Measurements from ENCODE around the gene TSEN54.

Gene TSEN54

DNA sequence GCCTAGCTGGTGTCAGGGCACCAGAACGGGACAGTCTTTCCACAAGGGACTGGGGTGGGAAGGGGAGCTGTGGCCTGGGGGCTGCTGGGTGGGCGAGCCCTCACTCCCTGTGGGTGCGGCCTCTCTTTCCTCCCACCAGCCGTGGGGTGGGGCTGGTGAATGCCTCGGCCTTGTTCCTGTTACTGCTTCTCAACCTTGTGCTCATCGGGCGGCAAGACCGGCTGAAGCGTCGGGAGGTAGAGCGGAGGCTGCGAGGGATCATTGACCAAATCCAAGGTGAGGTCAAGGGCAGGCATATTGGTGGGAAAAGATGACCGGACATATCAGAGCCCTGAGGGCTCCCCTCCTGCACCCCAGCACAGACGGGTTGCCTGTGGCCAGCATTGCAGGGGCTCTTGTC, 30.2 kb upstream of the TSEN54 start:
- Histone ChIP-seq H3K27me3 (no peaks in the 10 kb centered on the region), H3K4me3 (ENCODE audit: low read depth, low read length) (no peak overlapping the region), H3K9me3 (no peaks in the 10 kb centered on the region), H3K4me1 (no peaks in the 10 kb centered on the region), H3K36me3 (no peaks in the 10 kb centered on the region; the same call in 1 of the 2 replicates)
- no peak for DNase-seq
- TF ChIP-seq, protein P1, sequence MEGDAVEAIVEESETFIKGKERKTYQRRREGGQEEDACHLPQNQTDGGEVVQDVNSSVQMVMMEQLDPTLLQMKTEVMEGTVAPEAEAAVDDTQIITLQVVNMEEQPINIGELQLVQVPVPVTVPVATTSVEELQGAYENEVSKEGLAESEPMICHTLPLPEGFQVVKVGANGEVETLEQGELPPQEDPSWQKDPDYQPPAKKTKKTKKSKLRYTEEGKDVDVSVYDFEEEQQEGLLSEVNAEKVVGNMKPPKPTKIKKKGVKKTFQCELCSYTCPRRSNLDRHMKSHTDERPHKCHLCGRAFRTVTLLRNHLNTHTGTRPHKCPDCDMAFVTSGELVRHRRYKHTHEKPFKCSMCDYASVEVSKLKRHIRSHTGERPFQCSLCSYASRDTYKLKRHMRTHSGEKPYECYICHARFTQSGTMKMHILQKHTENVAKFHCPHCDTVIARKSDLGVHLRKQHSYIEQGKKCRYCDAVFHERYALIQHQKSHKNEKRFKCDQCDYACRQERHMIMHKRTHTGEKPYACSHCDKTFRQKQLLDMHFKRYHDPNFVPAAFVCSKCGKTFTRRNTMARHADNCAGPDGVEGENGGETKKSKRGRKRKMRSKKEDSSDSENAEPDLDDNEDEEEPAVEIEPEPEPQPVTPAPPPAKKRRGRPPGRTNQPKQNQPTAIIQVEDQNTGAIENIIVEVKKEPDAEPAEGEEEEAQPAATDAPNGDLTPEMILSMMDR (IDR thresholded peaks at IDR 0.05; ENCODE audit: low read depth, low read length), result no peak

DNA sequence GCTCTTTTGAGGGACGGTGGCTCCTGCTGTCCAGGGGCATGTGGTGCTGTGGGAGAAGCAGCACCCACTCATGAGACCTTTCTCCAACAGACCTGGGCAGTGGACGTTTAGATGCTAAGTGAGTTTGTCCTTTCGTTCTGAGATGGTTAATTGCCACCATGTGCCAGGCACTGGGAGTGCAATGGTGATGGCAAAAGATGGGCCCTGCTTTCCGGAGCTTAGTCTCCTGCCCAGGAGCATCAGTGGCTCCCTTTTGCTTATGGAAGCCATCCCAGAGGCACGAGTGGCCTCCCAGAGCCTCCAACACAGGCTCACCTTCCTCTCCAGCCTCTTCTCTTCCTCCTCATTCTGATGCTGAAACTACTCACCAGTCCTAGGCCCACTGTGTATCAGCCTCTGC, 29.4 kb upstream of the TSEN54 start:
- H3K9me3 ChIP-seq, result no peaks in the 10 kb centered on the region

DNA sequence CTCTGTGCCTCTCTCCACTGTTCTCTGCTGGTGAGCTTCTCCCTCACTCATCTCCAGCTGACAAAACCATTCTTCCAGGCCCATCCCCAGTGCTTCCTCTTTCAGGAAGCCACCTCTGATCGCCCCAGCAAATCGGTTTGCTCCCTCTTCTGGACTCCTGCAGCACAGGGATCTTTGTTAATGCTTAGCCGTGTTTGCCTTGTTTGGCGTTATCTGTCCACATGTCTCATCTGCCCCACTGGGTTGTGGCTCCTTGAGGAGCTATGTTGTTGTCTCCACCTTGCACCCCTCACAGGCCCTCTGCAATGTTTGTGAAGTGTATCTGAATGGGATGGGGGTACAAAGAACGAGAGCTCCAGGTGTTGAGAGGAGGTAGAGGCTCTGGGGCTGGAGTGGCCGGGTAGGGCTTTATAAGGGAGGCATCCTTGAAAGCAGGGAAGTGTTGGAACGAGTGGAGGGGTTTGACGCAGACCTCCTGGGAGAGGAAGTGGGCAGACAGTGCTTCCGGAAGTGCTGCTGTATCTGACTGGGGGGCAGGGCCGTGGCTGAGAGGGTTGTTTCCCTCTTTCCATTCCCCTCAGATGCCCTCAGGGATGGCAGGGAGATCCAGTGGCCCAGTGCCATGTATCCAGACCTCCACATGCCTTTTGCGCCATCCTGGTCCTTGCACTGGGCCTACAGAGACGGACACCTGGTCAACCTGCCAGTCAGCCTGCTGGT, 28.8 kb upstream of the TSEN54 start:
- H3K9me3 ChIP-seq, result no peaks in the 10 kb centered on the region
- TF ChIP-seq, protein P1 (IDR thresholded peaks at IDR 0.05; ENCODE audit: low read depth, low read length), result no peak
- H3K27me3 ChIP-seq, result no peaks in the 10 kb centered on the region
- no peak for DNase-seq
- no peaks in the 10 kb centered on the region for H3K4me1 ChIP-seq
- no peaks in the 10 kb centered on the region; the same call in none of the 2 replicates for H3K36me3 ChIP-seq
- H3K4me3 ChIP-seq (ENCODE audit: low read depth, low read length), result no peak overlapping the region

More for the DNA sequence above, 29.4 kb upstream of the TSEN54 start:
- DNase-seq, result no peak
- Histone ChIP-seq H3K36me3 (no peaks in the 10 kb centered on the region; the same call in 1 of the 2 replicates), H3K4me1 (no peaks in the 10 kb centered on the region), H3K27me3 (no peaks in the 10 kb centered on the region), H3K4me3 (ENCODE audit: low read depth, low read length) (no peak overlapping the region)
- TF ChIP-seq, protein P1 (IDR thresholded peaks at IDR 0.05; ENCODE audit: low read depth, low read length), result no peak

DNA sequence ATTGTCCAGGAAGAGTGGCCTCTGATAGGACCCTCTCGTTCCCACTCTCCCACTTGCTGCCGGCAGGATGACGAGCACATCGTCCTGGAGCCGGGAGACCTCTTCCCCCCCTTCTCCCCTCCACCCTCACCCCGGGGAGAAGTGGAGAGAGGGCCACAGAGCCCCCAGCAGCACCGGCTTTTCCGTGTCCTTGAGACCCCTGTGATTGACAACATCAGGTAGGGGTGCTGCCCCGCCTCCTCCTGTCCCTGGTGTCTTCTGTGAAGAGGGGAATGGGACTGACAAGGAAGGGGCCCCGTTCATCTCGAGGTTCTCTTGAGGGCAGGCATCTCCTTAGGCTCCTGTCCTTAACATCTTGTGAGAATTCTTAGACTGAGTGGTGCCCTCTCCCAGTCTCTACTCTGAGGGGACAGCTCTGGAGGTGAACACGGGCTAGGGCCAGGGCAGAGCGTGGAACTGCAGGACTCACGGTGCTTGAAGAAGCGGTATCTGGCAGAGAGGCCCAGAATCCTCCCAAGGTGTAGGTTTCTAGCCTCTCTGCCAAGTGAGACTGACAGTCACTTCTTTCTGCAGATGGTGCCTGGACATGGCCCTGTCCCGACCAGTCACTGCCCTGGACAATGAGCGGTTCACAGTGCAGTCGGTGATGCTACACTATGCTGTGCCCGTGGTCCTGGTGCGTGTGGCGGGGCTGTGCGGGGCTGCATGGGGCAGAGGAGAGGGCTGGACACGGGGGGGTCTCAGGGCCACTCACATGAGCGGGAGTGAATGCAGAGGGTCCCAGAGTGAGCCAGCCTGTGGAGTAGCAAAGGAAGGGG, 27.4 kb upstream of the TSEN54 start:
- TF ChIP-seq, protein P1 (IDR thresholded peaks at IDR 0.05; ENCODE audit: low read depth, low read length), result no peak
- Histone ChIP-seq H3K27me3 (no peaks in the 10 kb centered on the region), H3K4me3 (ENCODE audit: low read depth, low read length) (no peak overlapping the region), H3K4me1 (no peaks in the 10 kb centered on the region), H3K9me3 (no peaks in the 10 kb centered on the region), H3K36me3 (peaks cover 3% of the 10 kb centered on the region)
- no peak for DNase-seq

DNA sequence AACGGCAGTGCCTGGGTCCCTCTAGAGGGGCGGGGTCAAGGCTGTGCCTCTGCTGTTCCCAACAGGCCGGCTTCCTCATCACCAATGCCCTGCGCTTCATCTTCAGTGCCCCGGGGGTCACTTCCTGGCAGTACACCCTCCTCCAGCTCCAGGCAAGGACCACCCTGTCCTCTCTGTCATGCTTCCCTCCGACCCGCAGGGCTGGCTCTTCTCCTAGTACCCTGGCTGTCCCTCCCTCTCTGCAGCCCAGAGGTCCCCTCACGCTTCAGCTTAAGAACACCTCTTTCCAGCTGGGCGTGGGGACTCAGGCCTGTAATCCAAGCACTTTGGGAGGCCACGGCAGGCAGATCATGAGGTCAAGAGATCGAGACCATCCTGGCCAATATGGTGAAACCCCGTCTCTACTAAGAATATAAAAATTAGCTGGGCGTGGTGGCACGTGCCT, 26.8 kb upstream of the TSEN54 start:
- Histone ChIP-seq H3K27me3 (no peaks in the 10 kb centered on the region), H3K36me3 (peaks cover 3% of the 10 kb centered on the region), H3K9me3 (no peaks in the 10 kb centered on the region), H3K4me3 (ENCODE audit: low read depth, low read length) (no peak overlapping the region), H3K4me1 (no peaks in the 10 kb centered on the region)
- no peak for DNase-seq
- TF ChIP-seq, protein P1 (IDR thresholded peaks at IDR 0.05; ENCODE audit: low read depth, low read length), result no peak

Data from BE2C (cell line).